WI38 (cell line): ENCODE measurements around the gene BCL2.
A peak's percentile ranks its signal among the peaks of the same experiment; 100 is the strongest.

ENCODE experiments used
- H3K4me3 ChIP-seq: 2 replicates; pipeline ENCODE4 v1.5.1; 2011; ENCODE audit warnings: low read depth, mild to moderate bottlenecking, control low read depth, low read length
- TF ChIP-seq, protein P1 (sequence below): IDR thresholded peaks from 2 replicates; pipeline ENCODE4 v1.5.1; 2012; ENCODE audit warnings: low read depth, mild to moderate bottlenecking, control low read depth, low read length

The BCL2 gene

GRCh38 chr18:63325086-63325686, 5.6 kb upstream of the BCL2 start:
- TF ChIP-seq, protein P1, sequence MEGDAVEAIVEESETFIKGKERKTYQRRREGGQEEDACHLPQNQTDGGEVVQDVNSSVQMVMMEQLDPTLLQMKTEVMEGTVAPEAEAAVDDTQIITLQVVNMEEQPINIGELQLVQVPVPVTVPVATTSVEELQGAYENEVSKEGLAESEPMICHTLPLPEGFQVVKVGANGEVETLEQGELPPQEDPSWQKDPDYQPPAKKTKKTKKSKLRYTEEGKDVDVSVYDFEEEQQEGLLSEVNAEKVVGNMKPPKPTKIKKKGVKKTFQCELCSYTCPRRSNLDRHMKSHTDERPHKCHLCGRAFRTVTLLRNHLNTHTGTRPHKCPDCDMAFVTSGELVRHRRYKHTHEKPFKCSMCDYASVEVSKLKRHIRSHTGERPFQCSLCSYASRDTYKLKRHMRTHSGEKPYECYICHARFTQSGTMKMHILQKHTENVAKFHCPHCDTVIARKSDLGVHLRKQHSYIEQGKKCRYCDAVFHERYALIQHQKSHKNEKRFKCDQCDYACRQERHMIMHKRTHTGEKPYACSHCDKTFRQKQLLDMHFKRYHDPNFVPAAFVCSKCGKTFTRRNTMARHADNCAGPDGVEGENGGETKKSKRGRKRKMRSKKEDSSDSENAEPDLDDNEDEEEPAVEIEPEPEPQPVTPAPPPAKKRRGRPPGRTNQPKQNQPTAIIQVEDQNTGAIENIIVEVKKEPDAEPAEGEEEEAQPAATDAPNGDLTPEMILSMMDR, result no peak
- H3K4me3 ChIP-seq, result no peak overlapping the region

DNA sequence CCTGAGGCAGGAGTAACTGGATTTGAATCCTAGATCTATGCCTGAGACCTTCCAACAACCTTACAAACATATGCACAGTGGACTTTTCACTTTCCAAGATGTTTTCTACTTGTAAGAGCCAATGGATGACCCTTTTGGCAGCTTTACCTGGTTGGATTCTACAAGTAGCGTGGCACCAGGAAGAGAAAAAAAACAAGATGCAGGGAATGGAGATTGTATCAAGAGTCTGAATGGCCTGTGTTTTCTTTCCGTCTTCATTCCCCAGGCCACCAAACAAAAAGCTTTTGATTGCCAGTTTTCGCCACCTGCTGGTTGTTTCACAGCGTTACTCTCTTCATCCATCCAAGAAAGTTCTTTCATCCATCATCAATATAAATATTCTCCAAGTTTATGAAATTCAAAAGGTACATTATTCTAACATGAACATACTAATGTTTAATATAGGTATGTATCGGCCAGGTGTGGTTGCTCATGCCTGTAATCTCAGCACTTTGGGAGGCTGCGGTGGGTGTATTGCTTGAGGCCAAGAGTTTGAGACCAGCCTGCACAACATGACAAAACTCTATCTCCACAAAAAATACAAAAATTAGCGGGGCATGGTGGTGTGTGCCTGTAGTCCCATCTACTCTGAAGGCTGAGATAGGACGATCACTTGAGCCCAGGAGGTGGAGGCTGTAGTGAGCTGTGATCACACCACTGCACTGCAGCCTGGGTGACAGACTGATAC, 3.5 kb upstream of the BCL2 start:
- H3K4me3 ChIP-seq, result no peak overlapping the region
- TF ChIP-seq, protein P1, result peak; percentile 36; the same call in 1 of the 2 replicates

DNA sequence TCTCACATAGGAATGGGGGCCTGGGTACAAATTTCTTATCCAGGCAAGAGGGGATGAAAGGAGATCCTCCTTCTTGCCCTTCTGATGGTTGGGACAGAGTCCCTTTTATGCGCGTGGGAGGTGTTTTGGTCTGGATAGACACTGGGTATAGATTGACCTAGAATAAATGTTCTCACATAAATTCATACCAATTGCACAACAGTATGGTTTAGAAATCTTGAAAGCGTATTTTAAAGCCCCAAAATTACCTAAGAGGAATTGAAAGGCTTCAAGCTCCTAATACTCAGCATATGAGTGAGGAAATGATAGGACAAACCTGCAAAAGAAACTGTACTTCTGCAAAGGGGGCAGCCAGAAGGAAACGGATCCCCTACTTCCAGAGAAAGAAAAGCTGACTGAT, 2.6 kb upstream of the BCL2 start:
- H3K4me3 ChIP-seq, result no peak overlapping the region
- TF ChIP-seq, protein P1, result no peak

DNA sequence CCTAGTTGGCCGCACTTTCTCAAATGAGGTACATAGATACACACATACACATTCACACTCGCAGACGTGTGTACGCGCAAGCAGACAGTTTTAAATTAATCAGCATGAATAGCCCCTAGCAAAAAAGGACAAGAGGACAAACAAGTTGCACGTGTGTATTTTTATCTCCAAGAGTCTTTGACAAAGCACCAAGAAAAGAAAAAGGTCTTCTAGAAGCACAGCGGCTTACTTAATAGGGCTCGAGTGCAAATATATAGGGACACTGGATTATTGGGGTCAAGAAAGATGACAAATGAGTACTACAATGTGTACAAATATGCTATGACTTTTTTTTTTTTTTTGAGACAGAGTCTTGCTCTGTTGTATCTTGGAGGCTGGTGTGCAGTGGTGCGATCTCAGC, 1.7 kb upstream of the BCL2 start:
- TF ChIP-seq, protein P1, result no peak
- no peak overlapping the region for H3K4me3 ChIP-seq

- TF ChIP-seq, protein P1, result no peak
- peak overlapping the region; percentile 46 for H3K4me3 ChIP-seq
These were observed 1.4 kb upstream of the BCL2 start for GRCh38 chr18:63320975-63321265.

- peak overlapping the region; percentile 49 for H3K4me3 ChIP-seq
- TF ChIP-seq, protein P1, result no peak
These were observed 780 bp upstream of the BCL2 start for GRCh38 chr18:63320123-63320974.
